ENCODE results near the gene PDE1C.

PDE1C gene

DNA sequence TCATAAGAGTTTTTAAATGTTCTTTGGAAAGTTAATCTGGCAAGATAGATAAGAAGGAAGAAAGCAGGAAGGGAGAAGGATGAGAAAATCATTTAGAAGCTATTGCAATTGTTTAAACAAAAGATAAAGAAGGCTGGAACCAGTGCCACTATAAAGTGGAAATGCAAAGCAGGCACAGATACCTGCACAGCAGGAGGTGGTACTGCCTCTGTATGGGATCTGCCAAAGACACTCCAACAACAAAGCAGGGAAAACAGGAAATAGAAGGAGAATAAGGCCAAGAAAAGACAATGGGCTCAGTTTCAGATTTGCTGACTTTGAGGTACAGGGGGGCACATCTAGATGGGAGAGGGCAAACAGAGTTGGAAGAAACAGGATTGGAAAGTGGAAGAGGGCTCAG lies 244.6 kb downstream of the PDE1C start:
- no peak for DNase-seq

DNA sequence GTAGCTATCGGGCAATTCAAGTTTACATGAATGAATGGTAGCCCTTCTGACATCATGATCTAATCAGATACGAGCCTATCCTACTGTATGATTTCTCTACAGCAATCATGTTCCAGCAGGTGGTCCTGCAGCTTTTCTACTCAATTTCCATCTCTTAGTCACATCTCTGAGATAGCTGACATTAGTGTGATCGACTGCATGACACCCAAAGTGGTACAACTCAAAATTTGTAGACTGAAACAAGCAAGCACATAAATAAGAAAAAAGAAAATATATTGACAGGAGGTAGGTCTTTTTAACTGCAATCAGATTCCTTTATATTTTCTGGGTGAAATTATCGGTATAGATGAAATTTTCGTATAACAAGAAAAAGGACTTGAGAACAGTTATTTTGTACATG lies 251.2 kb downstream of the PDE1C start:
- DNase-seq, result no peak

DNA sequence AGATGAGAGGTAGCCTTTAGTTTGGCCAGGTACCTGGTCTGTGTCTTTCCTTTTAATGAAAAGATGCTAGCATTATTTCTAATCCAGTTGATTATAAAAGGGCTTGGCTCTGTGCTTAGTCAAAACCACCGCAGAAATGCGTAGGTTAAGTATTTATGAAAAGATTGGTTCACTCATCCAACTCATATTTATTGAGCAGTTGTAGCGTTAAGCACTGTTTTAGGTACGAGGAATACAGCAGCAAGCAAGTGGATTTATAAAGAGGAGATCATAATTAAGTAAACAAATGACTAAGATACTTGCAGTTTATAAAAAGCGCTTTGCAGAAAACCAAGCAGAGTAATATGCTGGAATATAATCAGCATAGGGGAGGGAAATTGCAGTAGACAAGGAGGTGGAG lies 253.4 kb downstream of the PDE1C start:
- DNase-seq, result no peak

DNA sequence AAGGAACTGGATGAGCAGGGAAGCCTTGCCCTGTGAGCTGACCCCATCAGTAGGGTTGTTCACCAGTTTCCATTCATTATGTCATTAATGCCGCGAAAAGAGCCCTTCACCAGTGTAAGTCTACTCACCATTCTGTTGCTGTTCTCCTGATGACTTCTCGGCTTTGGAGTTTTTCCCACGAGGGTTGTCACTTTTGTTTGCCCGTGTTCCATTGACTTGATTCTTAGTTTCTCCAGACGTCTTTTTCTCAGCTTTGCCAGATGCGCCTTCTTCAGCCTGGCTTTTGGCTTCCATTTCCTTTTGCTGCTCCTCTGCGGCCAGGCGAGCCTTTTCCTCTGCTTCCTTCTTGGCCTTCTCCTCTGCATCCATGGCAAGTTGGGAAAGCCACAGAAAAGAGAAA lies 254.4 kb downstream of the PDE1C start:
- no peak for DNase-seq

DNA sequence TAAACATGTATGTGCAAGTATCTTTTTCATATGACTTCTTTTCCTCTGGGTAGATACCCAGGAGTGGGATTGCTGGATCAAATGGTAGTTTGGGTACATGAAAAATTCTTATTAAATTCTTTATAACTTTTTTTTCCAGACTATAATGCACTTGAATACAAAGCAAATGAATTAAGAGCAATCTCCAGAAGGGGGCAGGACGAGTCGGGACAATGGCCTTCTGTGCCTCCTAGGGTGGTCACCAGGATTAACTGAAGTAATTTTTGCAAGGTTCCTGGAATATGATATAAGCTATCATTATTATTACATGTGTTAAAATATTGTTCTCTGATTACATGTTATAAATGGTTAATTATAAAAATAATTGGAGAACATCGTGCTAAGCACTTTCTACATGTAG lies 256.0 kb downstream of the PDE1C start:
- peak; percentile 12 for DNase-seq

DNA sequence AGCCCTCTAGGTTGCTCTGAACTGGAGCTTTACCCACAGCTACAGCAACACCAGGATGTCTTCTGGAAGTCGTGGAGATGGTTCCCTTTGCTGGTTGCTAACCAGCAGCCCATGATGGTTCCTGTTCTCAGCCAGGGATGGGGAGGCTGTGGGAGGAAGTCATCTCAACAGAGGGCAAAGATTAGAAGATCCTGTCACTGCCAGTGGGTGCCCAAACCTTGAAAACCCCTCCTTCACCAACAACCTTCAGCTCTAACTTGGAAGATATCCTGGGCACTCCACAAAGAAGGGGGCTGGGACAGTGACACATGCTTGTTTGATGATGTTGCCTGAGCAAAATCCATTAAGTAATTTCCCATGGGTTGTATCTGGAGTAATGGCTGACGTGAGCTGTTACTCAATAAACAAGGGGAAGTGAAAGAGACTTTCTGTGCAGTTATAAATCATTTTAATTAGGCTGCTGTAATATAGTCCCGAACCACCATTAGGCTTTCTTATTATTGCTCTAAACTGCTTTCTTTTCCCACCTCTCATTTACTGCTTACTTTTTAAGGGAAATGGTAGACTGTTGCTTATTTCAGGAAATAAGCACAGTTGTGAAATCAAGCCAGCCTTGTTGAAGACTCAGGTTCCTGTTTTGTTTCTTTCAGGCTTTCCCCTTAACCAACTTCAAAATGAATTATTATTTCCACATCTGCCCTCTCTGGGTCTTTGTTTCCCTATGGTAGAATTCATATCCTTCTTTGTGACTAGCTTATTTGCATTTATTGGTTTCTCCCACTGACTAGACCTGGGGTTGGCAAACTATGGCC lies 258.4 kb downstream of the PDE1C start:
- peak; percentile 29 for DNase-seq

DNA sequence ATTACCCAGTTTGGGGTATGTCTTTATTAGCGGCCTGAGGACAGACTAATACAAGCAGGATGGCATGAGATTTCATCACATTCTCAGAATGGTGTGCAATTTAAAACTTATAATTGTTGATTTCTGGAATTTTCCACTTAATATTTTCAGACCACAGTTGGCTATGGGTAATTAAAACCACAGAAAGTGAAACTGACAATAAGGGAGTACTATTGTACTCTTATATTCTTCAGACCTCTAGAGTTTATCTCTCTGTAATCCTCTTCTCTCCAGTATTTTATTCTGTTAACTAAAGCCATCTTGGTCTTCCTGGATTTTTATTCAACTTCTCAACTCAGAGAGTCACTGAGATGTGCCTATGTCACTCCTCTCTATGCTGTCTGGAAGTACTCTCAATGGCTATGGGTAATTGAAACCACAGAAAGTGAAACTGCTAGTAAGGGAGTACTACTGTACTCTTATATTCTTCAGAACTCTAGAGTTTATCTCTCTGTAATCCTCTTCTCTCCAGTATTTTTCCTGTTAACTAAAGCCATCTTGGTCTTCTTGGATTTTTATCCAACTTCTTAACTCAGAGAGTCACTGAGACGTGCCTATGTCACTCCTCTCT lies 264.9 kb downstream of the PDE1C start:
- no peak for DNase-seq

DNA sequence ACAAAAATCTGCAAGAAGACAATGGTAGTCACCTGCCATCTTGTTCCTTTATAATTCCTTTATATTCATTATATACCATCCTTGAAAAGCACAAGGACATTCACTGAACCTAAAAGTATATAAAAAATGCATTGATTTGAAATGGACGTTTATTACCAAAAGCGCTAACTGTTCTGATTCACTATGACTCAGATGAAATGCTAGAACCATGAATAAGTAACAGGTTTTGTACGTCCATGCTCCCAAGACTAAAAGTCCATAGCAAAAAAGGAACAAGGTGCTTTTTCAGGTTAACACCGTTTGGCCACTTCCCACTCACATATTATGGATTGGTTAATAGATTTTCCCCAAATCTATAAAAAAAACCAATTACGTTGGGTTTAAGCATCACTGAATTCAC lies 273.8 kb downstream of the PDE1C start:
- no peak for DNase-seq

DNA sequence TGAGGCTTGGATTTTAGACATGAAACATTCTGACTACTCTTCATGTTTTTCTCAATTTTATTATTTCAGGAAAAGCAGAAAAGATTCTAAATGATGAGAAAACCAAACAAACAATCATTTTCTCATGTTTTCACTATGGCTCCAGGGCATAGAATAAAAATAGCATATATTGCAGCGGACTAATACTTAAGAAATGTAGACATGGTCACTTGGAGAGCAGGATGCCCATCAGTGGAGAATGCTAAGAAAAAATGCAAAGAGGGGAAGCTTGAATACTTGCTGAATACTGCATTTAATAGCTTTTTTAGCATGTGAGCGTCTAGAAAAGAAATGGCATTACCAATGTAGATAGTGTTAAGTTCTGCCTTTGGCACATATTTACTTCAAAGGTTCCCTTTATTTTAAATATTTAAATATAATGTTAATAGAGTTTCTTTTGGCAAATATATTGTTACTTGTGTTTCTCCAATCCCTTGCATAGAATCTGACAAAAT lies 275.3 kb downstream of the PDE1C start:
- no peak for DNase-seq

DNA sequence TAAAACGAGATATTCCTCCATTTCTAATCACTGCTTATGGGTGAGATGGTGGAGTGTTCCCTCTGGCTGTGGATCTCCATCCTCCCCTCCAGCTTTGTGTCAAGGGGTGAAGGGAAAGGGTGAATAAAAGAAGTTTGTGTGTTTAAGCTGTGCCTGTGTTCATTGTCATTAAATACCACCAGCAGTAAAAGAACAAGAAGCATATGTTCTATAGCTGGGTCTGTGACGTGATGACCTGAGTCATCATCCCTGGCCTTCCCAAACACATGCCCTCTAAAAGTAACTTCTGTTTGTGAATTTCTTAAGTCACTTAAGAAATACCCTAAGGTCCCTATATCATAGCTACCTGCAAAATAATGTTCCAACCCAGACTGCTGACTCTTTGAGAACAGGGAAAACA lies 278.3 kb downstream of the PDE1C start:
- no peak for DNase-seq

DNA sequence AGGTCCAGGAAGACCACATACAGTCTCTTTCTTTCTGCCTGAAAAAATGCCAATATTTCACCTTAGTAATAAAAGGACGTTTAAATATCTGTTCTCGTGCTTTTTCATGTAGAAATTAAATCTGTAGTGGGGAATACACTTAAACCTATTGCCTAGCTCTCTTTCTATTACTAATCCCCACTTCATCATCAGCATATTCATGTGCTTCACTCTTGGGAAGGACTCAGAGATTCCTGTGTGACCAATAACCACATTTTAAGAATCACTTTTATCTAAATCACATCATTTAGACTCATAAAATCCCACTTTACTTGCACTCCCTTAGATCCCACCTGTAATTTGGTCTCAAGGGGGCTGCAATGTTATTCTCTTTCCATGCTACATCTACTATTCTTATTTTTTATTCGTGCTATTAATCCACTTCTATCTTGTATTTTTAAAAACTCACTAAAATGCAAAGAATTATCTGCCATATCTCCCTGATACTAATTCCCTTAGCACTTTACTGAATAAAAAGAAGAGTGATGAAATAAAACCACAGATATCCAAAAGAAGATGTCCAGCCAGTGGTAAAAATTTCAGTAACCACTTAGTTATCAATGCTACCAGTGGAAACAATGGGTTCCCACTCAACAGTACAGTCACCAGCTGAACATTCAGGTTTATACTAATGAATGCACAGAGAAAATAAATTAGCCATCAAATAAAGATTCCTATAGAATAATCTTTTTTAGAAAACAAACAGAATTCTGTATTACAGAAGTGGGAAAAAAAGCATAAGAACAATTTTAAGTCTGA lies 281.1 kb downstream of the PDE1C start:
- DNase-seq, result no peak

DNA sequence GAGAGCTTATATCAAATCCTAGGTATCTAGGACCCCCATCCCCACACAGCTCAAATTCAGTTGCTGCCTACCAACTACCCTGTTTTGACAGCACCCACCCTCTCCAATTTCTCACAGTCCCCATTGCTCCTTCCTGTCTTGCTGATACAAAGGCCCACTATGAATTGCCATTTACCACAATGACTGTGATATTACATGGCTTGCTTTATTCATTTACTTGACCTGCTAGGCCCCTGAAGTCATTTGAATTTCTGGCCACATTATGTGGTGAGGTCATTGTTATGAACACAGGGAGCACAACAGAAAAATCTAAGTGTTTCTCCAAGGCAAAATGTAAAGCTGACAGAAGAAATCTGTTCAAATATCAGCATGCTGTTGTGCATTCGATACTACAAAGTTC lies 281.8 kb downstream of the PDE1C start:
- no peak for DNase-seq

DNA sequence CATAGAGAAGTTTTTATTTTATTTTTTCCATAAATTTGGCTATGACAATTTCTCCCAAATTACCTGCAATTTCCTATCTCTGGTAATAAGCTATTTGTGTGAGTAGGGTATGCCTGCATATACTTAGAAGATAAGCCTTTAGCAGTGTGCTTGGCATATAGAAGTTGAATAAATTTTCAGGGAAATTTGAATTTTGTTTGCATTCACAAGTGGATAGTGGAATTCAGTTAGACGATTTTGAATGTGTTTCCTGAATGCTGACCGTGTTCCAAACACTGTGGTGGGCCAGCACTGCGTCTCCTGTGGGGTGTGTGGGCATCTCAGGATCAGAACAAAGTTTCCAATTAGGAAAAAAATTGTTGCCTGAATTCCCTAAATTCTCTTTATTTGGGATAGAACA lies 283.9 kb downstream of the PDE1C start:
- DNase-seq, result no peak

DNA sequence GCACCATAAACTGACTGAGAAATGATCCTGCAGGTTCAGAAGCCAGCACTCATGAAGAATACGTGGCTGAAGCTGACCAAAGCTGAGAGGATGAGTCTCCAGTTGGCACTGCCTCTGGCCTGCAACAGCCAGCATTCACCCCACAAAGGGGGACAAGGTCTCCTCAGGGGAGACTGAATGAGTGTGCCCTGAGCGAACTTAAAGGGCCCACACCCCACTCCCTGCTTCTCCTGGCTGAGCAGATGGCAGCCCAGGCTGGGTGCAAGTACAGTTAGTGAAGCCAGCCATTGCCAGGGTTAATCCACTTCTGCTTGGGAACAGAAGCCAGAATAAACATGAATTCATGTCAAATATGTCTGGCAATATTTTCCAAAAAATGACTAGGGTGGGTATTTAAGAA lies 285.1 kb downstream of the PDE1C start:
- DNase-seq, result peak; percentile 67

DNA sequence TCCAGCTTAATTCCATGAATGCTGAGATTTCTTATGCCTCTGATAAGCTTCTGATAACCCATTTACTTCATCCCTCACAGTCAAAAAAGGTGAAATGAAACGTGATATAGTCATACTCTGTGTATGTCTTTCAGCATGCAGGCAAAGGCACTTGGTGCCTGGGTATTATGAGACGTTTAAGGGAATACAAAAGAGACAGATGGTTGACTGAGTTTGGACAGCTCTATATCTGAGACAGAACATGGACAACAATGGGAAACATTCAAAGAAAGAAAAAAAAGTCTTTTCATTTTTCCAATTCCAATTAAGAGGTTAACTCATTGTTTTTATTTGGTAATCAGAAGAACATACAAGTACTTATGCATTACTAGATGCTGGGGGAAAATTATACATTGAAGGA lies 287.0 kb downstream of the PDE1C start:
- no peak for DNase-seq

DNA sequence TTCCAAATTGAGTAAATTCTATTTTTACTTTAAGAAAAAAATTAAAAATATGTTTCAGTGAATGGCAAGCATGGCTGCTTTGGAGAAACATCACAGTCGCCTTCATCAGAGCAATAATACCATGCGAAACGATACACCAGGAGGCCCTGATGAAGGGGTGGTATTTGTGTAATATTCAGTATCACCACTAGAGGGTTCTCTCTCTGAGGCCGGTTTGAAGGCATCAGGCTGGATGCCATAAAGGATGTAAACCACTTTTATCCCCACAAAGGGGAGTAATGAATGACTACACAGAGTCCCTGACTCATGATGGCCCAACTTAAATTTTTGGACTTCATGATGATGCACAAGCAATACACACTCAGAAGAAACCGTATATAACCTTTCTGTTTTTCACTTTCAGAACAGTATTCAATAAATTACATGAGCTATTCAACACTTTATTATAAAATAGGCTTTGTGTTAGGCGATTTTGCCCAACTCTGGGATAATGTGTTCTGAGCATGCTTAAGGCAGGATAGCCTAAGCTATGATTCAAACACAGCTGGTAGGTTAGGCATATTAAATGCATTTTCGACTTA lies 287.7 kb downstream of the PDE1C start:
- peak; percentile 83 for DNase-seq

DNA sequence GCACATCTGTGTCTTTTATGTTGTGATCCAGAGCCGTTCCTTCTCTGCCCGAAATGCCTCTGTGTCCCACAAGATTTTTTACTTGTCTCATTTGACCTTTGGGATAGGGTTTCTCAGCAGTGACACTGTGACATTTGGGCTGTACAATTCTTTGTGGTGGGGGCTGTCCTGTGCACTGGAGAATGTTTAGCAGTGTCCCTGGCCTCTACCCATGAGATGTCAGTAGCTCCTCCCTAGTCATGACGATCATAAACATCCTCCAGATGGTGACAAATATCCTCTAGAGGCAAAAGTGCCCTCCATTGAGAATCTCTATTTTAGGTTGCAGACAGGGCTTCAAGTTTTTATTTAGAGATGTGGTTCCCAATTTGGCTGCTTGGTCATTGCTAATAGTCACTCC lies 291.9 kb downstream of the PDE1C start:
- no peak for DNase-seq

DNA sequence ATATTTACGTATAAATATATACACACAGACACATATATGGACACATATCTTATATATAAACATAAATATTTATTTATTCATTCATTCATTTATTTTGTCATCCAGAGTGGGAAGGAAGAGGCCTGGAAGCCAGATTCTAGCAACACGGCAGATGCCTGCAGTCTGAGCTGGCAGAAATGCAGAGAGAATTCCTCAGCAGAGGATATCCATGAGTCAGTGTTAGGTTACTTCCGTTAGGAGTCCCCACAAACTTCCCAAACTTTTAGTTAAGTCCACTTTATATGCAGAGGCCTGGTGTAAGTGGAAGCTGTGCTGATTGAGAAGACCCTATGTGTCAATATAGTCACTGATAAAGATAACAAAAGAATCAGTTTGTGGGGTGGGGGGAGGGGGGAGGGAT lies 293.6 kb downstream of the PDE1C start:
- DNase-seq, result no peak

DNA sequence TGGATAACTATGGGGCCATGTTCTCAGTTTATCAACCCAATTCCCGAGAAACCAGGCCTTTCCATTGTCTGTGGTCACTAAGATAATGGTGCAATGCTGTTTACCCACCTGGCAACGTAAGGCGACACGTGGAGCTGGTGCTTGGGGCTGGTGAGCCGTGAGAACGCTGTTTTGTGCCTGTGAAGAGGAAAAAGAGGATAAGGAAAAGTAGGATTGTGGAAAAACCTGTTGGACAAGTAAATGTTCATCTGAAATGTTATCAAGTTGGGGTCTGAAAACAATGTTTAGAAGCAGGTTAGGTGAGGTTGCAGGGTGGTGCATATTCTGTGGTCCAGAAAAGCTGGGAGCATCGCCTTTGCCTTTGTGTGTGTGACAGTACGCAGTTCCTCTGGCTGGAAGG lies 294.7 kb downstream of the PDE1C start:
- no peak for DNase-seq

DNA sequence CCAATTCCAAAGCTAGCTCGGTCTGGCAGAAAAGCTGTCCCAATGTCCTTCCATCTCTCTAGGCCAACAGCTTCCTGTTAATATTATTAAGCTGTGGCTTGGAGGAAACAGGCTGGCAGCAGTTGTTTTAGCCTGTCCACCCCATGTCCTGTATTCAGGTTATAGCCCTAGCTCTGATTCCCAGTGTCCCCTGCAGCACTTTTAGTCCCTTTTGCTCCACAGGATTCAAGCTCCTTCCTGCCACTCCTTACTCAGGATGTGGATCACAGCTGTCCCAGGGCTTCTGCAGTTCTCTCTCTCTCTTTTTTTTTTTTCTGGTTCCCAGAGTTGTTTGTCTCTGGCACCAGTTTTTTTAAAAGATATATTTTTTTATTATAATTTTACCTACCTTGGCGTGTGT lies 298.0 kb downstream of the PDE1C start:
- no peak for DNase-seq

DNA sequence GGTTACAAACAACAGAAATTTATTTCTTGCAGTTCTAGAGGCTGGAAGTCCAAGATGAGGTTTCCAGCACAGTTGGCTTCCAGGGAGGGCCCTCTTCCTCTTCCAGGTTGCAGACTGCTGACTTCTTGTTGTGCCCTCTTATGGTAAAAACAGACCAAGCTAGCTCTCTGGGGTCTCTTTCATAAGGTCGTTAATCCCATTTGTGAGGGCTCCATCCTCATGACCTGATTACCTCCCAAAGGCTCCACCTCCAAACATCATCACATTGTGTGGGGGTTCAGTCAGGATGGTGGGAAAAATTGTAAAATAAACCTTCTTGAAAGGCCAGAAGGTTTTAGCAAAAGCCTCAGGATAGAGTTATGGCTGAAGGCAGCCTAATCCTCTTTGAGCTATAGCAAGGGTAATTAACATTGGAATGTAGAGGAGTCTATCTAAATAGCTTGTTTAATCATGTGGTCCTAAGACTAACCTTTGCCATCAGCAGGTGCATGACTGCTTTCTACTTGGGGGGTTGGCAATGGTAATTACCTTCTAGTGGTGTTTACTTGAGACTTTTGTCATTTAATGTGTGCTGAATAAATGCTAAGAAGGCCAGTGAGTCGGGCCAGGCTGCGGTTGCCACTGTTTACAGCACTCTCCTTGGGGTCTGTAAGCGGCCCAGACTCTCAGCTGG lies 302.4 kb downstream of the PDE1C start:
- no peak for DNase-seq

DNA sequence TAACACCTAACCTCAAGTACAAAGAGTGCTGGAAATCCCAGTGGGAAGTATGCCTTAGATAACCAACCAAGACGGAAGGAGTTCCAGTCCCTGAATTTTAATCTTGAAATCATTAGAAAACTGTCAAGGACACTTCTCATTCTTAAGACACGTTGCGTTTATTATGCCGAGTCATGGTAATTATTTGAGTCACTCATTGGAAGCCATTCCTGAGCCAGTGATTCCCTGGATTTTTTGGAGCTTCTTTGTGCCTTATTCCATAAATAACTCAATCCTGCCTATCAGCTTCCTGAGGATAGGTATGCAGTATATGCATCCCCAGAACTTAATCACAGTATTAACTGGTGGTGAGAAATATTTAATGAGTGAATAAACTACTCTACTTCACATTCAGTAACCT lies 305.7 kb downstream of the PDE1C start:
- no peak for DNase-seq

DNA sequence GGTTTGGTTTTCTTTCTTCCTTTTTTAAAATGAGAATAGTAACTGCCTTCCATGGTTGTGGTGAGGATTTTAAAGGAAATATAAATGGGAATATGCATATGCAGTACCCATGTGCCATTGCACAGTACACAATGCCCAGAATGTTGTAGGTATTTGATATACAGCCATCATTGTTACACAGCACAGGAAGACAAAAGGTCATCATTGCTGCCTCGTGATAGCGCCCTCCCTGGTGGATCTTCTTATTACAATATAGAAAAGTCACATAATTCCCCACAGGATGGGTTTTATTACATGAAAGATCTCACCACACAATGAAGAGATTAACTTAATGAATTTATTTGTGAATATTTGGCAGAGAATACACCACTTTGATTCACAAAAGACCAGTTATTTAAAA lies 306.7 kb downstream of the PDE1C start:
- no peak for DNase-seq
